ENCODE data around the gene CLDND2.

- no peak for TF ChIP-seq HNF4A (conservative IDR thresholded peaks at IDR 0.05)
- TF ChIP-seq CTCF (IDR thresholded peaks at IDR 0.05; ENCODE audit: low read depth, low read length, missing input control), result no peak
- no peak for TF ChIP-seq EGR1 (IDR thresholded peaks at IDR 0.05; ENCODE audit: low read depth in 2 of 2)
- no peak for TF ChIP-seq HNF4G (IDR thresholded peaks at IDR 0.05)
- no peak for TF ChIP-seq YY1 (IDR thresholded peaks at IDR 0.05)
- TF ChIP-seq, protein P1, sequence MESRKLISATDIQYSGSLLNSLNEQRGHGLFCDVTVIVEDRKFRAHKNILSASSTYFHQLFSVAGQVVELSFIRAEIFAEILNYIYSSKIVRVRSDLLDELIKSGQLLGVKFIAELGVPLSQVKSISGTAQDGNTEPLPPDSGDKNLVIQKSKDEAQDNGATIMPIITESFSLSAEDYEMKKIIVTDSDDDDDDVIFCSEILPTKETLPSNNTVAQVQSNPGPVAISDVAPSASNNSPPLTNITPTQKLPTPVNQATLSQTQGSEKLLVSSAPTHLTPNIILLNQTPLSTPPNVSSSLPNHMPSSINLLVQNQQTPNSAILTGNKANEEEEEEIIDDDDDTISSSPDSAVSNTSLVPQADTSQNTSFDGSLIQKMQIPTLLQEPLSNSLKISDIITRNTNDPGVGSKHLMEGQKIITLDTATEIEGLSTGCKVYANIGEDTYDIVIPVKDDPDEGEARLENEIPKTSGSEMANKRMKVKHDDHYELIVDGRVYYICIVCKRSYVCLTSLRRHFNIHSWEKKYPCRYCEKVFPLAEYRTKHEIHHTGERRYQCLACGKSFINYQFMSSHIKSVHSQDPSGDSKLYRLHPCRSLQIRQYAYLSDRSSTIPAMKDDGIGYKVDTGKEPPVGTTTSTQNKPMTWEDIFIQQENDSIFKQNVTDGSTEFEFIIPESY (IDR thresholded peaks at IDR 0.05), result no peak
- TF ChIP-seq, protein P2, sequence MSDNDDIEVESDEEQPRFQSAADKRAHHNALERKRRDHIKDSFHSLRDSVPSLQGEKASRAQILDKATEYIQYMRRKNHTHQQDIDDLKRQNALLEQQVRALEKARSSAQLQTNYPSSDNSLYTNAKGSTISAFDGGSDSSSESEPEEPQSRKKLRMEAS (IDR thresholded peaks at IDR 0.05), result no peak
- TF ChIP-seq RAD21 (IDR thresholded peaks at IDR 0.05), result no peak
- no peak for TF ChIP-seq FOXA1 (IDR thresholded peaks at IDR 0.05)
- TF ChIP-seq TAF1 (conservative IDR thresholded peaks at IDR 0.05), result no peak
- TF ChIP-seq NR2F2 (IDR thresholded peaks at IDR 0.05), result no peak
Measured at GRCh38 chr19:51319649-51320279, 49.0 kb downstream of the CLDND2 start.
